MM.1S (cell line): ENCODE results near the gene ZNF445.
A peak's percentile ranks its signal among the peaks of the same experiment; 100 is the strongest.
"Not testable (repeated sequence)": the region's sequence is repeated elsewhere in the genome, so short reads cannot be mapped to it uniquely, and the experiment has no call there.

Source experiments
- DNase-seq: peaks from one replicate; pipeline ENCODE4 v3.0.0-alpha.2; 2015
- H2AFZ ChIP-seq: fragments of 300-600 bp; sonication (generic); 2 replicates; pipeline ENCODE4 v1.6.0; 2016; ENCODE audit warnings: antibody characterized with exemption, low read length
- H3F3A ChIP-seq: fragments of 300-600 bp; sonication (generic); 2 replicates; pipeline ENCODE4 v1.6.1; 2016; ENCODE audit warnings: mild to moderate bottlenecking, antibody characterized with exemption, low read length, moderate library complexity, mixed read lengths; ENCODE audit not compliant: insufficient read depth
- H3K27ac ChIP-seq: fragments of 300-600 bp; sonication (generic); 2 replicates; pipeline ENCODE4 v1.5.1; 2016; ENCODE audit warnings: mild to moderate bottlenecking, low read length
- H3K27me3 ChIP-seq: fragments of 300-600 bp; sonication (generic); replicated peaks from 2 replicates; pipeline ENCODE4 v1.6.0; 2016; ENCODE audit warnings: low read length; ENCODE audit not compliant: insufficient read depth
- H3K36me3 ChIP-seq: fragments of 300-600 bp; sonication (generic); replicated peaks from 2 replicates; pipeline ENCODE4 v1.6.1; 2016; ENCODE audit warnings: mild to moderate bottlenecking, low read length, mixed read lengths; ENCODE audit not compliant: insufficient read depth
- H3K4me1 ChIP-seq: fragments of 300-600 bp; sonication (generic); 2 replicates; pipeline ENCODE4 v1.6.1; 2016; ENCODE audit warnings: low read length, mixed read lengths
- H3K4me2 ChIP-seq: fragments of 300-600 bp; sonication (generic); 2 replicates; pipeline ENCODE4 v1.6.0; 2016; ENCODE audit warnings: low read depth, low read length
- H3K4me3 ChIP-seq: fragments of 300-600 bp; sonication (generic); 2 replicates; pipeline ENCODE4 v1.5.1; 2016; ENCODE audit warnings: low read length, mixed read lengths
- H3K79me2 ChIP-seq: fragments of 300-600 bp; sonication (generic); 2 replicates; pipeline ENCODE4 v1.6.1; 2016; ENCODE audit warnings: mixed run types, low read length, mixed read lengths
- H3K9ac ChIP-seq: fragments of 300-600 bp; sonication (generic); 2 replicates; pipeline ENCODE4 v1.6.1; 2016; ENCODE audit warnings: low read length, mixed read lengths
- H3K9me2 ChIP-seq: fragments of 300-600 bp; sonication (generic); replicated peaks from 2 replicates; pipeline ENCODE4 v1.6.1; 2016; ENCODE audit warnings: mild to moderate bottlenecking, low read length, mixed read lengths; ENCODE audit not compliant: insufficient read depth
- H3K9me3 ChIP-seq: fragments of 300-600 bp; sonication (generic); replicated peaks from 2 replicates; pipeline ENCODE4 v1.6.1; 2016; ENCODE audit warnings: mild to moderate bottlenecking, low read length, mixed read lengths; ENCODE audit not compliant: insufficient read depth
- H4K20me1 ChIP-seq: fragments of 300-600 bp; sonication (generic); 2 replicates; pipeline ENCODE4 v1.6.1; 2016; ENCODE audit warnings: mild to moderate bottlenecking, low read length, moderate library complexity, mixed read lengths; ENCODE audit not compliant: insufficient read depth
- EZH2 ChIP-seq: fragments of 300-600 bp; sonication (generic); optimal IDR thresholded peaks from 2 replicates; pipeline ENCODE3; 2017; ENCODE audit warnings: low read depth, mild to moderate bottlenecking, antibody characterized with exemption, low read length, mixed read lengths
- EZH2phosphoT487 ChIP-seq: fragments of 300-600 bp; sonication (generic); IDR thresholded peaks from 2 replicates; pipeline ENCODE4 v1.6.1; 2018; ENCODE audit warnings: antibody characterized with exemption, low read length
- TF ChIP-seq, protein P1 (sequence below): fragments of 300-600 bp; sonication (generic); IDR thresholded peaks from 2 replicates; pipeline ENCODE4 v1.5.1; 2016; ENCODE audit warnings: antibody characterized with exemption, low read length, mixed read lengths

The ZNF445 gene

DNA sequence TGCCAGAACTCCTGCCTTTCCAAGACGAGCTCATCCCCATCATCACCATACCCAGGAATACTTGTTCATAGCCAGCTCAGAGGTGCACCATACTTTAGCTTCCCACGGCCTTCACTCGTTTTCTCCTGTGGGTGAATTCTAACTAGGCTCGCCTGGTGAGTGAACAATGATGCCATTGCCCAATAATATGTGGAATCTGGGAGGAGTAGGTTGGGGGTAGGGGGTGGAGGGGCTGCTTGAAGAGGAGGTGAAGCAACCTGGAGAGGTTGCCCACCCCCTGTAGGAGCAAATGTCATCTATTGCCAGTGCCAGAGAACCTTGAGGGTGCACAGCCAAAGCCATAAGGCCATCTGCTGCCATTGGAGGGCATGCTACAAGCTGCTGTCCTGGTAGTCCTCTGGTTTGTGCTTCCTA, 592 bp upstream of the ZNF445 start:
- H3F3A ChIP-seq = no peaks in the 10 kb centered on the region
- no peak for DNase-seq

DNA sequence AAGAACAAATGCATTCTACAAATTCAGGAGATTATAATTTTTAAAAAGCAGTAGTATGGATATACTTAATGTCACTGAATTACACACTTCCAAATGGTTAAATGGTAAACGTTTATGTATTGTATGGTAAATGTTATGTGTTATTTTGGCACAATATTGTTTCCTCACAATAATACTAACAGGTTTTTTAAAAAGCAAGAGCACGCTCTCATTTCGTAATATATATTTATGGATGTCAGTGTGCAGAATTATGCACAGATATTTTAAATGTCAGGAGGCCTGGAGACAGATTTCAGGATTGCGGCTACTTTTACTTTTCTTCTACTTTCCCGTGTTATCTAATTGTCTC, 533 bp downstream of the ZNF445 start:
- Histone ChIP-seq H3K4me2 (peak overlapping the region; percentile 87), H3K27me3 (no peaks in the 10 kb centered on the region), H3K27ac (no peak overlapping the region), H3F3A (no peaks in the 10 kb centered on the region), H3K4me3 (peak overlapping the region; percentile 62), H3K4me1 (no peaks in the 10 kb centered on the region), H2AFZ (peak overlapping the region; percentile 64), H3K9me3 (no peaks in the 10 kb centered on the region), H3K9ac (peak overlapping the region; percentile 38; the same call in 1 of the 2 replicates), H3K36me3 (no peaks in the 10 kb centered on the region), H4K20me1 (no peaks in the 10 kb centered on the region), H3K79me2 (peaks cover 38% of the 10 kb centered on the region), H3K9me2 (no peaks in the 10 kb centered on the region)
- no peak for DNase-seq
- no peak for TF ChIP-seq EZH2phosphoT487
- TF ChIP-seq EZH2 = no peak
- TF ChIP-seq, protein P1, sequence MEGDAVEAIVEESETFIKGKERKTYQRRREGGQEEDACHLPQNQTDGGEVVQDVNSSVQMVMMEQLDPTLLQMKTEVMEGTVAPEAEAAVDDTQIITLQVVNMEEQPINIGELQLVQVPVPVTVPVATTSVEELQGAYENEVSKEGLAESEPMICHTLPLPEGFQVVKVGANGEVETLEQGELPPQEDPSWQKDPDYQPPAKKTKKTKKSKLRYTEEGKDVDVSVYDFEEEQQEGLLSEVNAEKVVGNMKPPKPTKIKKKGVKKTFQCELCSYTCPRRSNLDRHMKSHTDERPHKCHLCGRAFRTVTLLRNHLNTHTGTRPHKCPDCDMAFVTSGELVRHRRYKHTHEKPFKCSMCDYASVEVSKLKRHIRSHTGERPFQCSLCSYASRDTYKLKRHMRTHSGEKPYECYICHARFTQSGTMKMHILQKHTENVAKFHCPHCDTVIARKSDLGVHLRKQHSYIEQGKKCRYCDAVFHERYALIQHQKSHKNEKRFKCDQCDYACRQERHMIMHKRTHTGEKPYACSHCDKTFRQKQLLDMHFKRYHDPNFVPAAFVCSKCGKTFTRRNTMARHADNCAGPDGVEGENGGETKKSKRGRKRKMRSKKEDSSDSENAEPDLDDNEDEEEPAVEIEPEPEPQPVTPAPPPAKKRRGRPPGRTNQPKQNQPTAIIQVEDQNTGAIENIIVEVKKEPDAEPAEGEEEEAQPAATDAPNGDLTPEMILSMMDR = no peak

More for the DNA sequence above, 592 bp upstream of the ZNF445 start:
- no peaks in the 10 kb centered on the region for H3K4me1 ChIP-seq
- H3K9me2 ChIP-seq = no peaks in the 10 kb centered on the region
- TF ChIP-seq EZH2phosphoT487 (no peak), EZH2 (no peak)
- TF ChIP-seq, protein P1 = no peak
- no peak overlapping the region for H3K27ac ChIP-seq
- H3K9ac ChIP-seq = peak overlapping the region; percentile 26; the same call in 1 of the 2 replicates
- H2AFZ ChIP-seq = peak overlapping the region; percentile 93
- H3K9me3 ChIP-seq = no peaks in the 10 kb centered on the region
- H4K20me1 ChIP-seq = no peaks in the 10 kb centered on the region
- H3K4me2 ChIP-seq = peak overlapping the region; percentile 56
- no peaks in the 10 kb centered on the region for H3K27me3 ChIP-seq
- peak overlapping the region; percentile 62 for H3K4me3 ChIP-seq
- H3K36me3 ChIP-seq = no peaks in the 10 kb centered on the region
- peaks cover 30% of the 10 kb centered on the region for H3K79me2 ChIP-seq

DNA sequence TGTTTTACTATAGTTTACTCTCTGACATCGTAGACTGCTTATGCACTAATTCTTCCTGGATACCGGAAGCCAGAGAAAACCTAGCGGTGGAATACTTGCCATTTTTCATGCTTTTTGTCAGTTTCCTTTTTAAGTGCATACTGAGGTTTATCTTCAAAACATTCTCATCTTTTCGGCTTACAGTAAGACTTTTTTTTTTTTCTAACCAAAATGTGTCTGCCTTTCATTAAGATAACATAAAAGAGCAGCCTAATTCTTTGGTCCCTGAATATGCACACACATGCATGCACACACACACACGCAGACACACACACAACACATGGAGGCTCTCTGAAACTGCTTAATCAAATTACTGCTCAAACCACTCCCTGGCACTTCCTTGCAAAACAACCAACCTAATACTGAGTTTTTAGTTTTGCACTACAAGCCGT, 1.3 kb downstream of the ZNF445 start:
- Histone ChIP-seq H3K27ac (no peak overlapping the region), H3K79me2 (peaks cover 43% of the 10 kb centered on the region)

DNA sequence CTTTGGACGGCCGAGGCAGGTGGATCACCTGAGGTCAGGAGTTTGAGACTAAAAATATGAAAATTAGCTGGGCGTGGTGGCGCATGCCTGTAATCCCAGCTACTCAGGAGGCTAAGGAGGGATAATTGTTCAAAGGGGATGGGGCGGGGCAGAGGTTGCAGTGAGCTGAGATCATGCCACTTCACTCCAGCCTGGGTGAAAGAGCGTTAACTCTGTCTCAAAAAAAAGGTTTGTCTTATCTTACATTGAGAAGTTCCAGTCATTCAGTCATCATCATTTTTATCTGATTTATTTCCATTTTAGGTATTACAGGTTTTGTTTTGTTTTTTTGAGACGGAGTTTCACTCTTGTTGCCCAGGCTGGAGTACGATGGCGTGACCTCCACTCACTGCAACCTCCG, 2.6 kb downstream of the ZNF445 start:
- not testable (repeated sequence) for H3F3A ChIP-seq, H3K9ac ChIP-seq, DNase-seq, H3K4me3 ChIP-seq, H3K9me2 ChIP-seq, H3K27ac ChIP-seq, H3K27me3 ChIP-seq, H3K36me3 ChIP-seq, H3K4me1 ChIP-seq, H3K4me2 ChIP-seq, H2AFZ ChIP-seq, H3K9me3 ChIP-seq, H4K20me1 ChIP-seq
- H3K79me2 ChIP-seq = peaks cover 50% of the 10 kb centered on the region

More for the DNA sequence above, 1.3 kb downstream of the ZNF445 start:
- Histone ChIP-seq H3K4me1 (no peaks in the 10 kb centered on the region), H4K20me1 (no peaks in the 10 kb centered on the region), H3F3A (no peaks in the 10 kb centered on the region), H3K4me2 (peak overlapping the region; percentile 87), H3K36me3 (no peaks in the 10 kb centered on the region), H3K27me3 (no peaks in the 10 kb centered on the region), H3K9ac (peak overlapping the region; percentile 38; the same call in 1 of the 2 replicates), H3K9me3 (no peaks in the 10 kb centered on the region), H3K4me3 (peak overlapping the region; percentile 62), H3K9me2 (no peaks in the 10 kb centered on the region), H2AFZ (no peak overlapping the region)
- no peak for TF ChIP-seq EZH2phosphoT487
- TF ChIP-seq EZH2 = no peak
- TF ChIP-seq, protein P1 = no peak
- DNase-seq = no peak
